HTR-8/SVneo (cell line): ENCODE measurements around the gene LHPP.

Source experiments
- DNase-seq: peaks from one replicate; pipeline ENCODE4 v3.0.0; 2011; ENCODE audit warnings: low spot score, mixed read lengths; ENCODE audit not compliant: insufficient read length
- FAIRE-seq: peaks from 2 replicates; lab custom pipeline; 2011; peaks lifted over from hg19 to GRCh38; lab: Jason Lieb, UNC

The LHPP gene

GRCh38 chr10:124647421-124648130 is 186.0 kb downstream of the LHPP start:
- no peak for FAIRE-seq
- peak; percentile 24 for DNase-seq

DNA sequence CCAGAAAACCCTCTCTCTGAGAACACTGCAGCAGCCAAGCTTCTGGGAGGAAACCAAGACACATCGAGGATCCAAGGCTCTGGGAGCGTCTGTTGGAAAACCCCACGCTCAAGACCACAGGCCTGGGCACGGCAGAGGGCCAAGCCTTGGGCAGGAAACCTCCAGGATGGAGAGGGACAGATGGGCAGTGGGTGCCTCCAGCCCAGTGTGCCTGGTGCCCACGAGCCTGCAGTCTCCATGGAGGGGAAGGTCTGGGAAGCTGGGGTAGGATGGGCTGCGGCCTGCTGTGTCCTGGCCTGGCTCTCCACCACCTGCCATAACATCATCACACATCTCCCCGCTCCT is 186.5 kb downstream of the LHPP start:
- DNase-seq = no peak
- no peak for FAIRE-seq

DNA sequence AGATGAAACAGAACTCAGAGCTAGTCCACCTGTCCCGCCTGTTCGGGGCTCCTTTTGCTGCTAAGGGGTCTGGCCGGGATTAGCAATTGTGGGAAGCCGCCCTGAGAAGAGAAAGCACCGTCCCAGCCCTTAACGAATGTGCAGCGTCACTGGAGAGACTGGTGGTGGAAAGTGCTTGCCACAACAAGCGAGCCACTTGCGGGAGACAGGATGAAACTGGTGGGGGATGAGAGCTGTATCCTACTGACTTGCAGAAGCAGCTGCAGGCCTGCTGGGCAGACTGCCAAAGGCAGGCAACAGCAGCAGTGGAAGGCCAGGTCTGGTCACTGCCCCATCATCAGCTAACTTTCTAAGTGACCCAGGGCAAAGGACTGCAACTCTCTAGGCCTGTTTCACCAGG is 187.1 kb downstream of the LHPP start:
- no peak for FAIRE-seq
- DNase-seq = no peak

DNA sequence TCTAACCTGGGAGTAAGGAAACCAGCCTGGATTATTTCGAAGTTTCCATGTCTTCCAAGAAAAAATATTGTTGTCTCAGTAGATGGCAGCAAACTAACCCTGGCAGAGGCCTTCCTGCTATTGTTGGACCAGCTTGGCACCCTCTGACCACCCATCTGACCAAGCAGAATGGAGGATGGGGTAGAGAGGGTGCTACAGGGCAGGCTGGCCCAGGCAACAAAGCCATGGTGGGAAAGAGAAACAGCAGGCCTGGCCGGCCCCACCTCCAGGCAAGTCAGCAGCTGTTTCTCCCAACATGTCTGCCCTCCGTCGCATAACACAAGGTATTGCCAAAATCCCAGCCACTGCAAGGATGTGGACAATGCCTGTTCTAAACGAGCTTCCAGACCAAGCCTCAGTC is 187.6 kb downstream of the LHPP start:
- DNase-seq (no peak), FAIRE-seq (no peak)

GRCh38 chr10:124650263-124650662 is 188.6 kb downstream of the LHPP start:
- DNase-seq = no peak
- FAIRE-seq = no peak

DNA sequence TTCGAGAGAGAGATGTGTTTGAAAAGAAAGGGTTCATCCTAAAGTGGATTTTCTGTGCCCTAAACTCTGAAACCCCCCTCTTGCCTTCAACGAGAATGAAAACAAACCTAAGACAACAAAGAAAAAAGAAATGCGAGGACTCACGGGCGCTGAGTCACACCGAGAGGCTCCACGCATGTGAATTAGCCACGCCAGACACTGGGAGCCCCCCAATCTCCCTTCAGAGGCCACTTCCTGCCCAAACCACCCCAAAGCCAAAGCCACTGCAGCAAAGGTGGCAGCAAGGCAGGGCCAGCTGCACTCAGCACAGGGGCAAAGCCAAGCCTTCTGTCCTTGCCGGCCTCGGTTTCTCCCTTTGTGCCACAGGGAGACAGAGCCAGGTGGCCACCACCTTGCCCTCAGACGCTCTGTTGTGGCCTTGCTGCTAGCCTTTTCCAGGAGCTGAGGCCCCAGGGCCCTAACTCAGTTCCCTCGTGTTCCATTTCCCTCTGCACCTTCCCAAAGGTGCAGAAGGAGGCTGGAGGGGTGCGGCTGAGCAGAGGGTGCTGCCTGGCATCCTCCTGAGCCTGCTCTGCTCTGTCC is 189.3 kb downstream of the LHPP start:
- no peak for DNase-seq
- no peak for FAIRE-seq

DNA sequence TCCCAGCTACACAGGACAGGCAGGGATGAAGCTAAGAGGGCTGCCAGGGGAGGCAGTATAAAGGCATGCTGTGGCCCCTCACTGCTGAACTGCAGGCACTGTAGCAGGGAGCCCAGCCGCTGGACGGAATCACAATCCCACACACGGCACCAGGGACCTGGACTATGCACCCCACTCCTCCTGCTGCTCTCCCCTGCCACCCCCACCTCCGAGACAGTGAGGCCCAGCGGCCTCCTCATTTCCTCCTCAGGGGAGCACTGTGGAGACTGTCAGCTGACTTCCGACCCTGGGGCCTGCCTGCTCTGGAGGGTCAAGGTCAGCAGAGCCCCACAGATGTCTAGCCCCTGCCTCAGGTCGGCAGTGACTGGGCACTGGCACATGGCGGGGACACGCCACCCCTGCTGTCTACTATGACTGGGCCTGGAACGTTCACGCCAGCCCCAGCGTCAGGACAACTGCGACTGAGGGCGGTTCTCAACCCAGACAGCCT is 189.8 kb downstream of the LHPP start:
- DNase-seq = no peak
- no peak for FAIRE-seq

GRCh38 chr10:124652200-124652599 is 190.6 kb downstream of the LHPP start:
- FAIRE-seq = no peak
- DNase-seq = no peak

DNA sequence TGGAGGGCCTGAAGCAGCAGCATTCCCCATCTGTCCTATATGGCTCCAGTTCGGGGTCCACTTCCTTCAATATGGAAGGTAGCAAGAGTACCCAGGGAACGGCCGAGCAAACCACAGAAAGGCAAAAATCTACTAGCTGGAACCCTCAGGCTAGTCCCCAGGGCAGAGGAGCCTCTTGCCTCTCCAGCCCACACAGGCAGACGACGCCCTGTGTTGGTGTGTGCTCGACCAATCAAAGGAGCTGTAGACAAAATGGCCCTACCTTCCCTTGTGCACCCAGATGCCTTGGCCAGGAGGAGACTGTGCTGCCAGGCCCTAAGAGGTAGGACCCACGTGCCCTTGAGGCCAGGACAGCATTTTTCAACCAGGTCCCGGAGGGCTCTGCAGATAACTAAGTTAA is 191.1 kb downstream of the LHPP start:
- FAIRE-seq = no peak

DNA sequence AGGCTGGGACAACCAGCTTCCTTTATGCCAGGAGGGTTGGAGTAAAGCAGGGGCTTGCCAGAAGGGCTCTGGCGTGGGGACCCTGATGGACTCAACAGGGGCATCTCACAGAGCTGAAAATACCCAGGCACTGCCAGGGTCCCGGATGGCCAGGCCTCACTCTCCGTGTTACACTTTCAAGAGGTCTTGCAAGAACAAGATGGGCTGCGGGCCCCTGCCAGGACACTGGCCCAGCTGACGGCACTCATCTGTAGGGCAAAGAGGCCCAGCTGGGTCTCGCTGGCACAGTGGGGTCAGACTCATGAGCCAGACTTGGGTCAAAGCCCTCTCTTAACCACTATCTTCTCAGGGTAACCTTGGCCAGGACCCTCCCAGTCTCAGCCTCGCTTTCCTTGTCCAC is 191.7 kb downstream of the LHPP start:
- FAIRE-seq (no peak), DNase-seq (no peak)

More for the DNA sequence above, 191.1 kb downstream of the LHPP start:
- no peak for DNase-seq

GRCh38 chr10:124653811-124654651 is 192.4 kb downstream of the LHPP start:
- FAIRE-seq (no peak), DNase-seq (no peak)

DNA sequence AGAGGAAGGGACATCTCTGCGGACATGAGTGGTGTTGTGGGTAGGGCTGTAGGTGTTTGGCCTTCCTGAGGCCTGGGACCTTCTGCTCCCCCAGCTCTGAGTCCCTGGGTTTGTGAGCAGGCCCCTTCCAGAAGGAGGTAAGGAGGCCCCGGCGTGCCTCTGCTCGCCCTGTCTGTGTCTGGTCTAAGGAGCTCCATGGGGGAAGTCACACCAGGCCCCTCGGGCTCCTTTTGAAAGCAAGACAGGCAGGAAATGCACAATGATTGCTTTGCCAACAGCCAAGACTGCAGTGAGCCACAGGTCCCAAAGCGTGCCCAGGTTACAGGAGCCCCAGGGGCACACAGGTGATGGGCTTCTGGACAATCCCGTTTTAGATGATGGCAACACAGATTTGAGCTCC is 193.1 kb downstream of the LHPP start:
- no peak for DNase-seq
- no peak for FAIRE-seq

DNA sequence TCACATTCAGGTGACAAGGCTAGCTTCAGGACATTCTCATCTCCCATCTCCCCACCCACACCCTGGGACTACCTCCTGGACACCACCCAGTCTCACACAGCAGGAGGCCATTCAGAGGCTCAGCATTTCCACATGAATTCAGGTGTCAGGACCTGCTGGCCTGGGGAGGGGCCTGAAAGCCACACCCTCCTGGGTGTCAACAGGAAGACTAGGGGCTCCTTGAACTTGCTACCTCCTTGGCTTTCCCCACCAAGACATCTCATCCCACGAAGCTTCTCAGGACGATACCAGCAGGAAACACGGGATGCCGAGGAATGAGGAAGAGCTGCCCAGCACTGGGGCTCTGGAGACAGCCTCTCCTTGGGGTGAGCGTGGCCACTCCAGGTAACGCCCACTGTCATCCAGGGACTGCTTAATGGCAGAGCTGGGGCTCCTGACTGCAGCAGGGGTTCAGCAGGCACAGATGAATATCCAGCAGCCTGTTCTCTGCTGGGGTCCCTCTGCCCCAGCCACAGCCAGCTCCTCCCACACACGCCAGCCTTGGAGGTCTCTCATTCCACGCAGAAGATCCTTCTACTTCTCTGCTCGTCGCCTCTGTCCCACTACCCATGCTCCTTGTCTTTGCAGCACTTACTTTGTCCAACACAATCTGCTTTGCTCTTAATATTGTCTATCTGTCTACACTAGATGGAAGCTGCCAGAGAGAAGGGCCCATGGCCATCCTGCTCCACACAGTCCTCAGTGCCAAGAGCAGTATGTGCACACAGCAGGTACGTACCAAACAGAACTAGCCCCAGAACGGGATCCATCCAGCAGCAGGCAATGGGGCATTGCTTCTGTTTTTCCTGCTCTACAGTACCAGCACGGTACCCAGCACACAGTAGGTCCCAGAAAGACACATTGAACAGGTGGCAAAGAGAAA is 193.8 kb downstream of the LHPP start:
- no peak for FAIRE-seq

GRCh38 chr10:124656113-124656490 is 194.5 kb downstream of the LHPP start:
- no peak for FAIRE-seq

More for the DNA sequence above, 193.8 kb downstream of the LHPP start:
- no peak for DNase-seq

GRCh38 chr10:124656541-124656940 is 194.9 kb downstream of the LHPP start:
- DNase-seq = no peak

More at GRCh38 chr10:124656113-124656490, 194.5 kb downstream of the LHPP start:
- no peak for DNase-seq

DNA sequence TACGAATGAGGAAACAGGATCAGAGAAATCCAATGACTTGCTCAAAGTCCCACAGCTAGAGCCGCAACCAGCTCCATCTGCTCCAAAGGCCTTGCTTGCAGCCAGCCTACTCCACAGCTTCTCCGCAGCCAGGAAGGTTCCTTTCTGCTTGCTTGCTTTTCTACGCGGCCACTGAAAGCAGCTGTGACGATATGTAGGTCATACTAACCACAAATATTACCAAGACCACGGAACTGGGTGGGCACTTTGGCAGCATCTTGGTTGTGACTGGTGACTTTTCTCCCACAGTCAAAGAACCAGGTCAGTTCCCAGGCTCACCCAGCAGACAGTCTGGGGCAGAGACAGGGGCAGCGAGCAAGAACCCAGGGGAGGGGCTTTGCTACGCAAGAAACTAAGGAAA is 196.2 kb downstream of the LHPP start:
- DNase-seq (no peak), FAIRE-seq (no peak)

More at GRCh38 chr10:124656541-124656940, 194.9 kb downstream of the LHPP start:
- FAIRE-seq = no peak

GRCh38 chr10:124658591-124659242 is 197.1 kb downstream of the LHPP start:
- no peak for DNase-seq
- no peak for FAIRE-seq

DNA sequence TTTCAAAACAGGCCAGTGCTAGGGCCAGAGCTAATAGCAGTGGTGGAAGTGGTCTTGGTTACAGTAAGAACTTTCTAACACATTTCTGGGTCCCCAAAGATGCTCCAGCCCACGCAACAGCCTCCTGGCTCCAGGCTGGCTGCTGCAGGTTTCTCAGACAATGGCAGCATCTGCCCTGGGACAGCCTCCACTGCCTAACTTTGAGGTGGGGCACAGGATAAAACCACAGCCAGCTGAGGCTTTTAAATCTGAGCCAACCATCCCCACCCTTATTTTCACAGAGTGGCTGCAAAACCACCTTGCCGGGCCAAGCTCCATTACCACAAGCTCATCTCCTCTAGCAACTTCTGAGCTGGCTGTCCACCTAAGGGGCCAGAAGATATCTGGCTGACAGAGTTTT is 197.8 kb downstream of the LHPP start:
- no peak for FAIRE-seq
- no peak for DNase-seq

DNA sequence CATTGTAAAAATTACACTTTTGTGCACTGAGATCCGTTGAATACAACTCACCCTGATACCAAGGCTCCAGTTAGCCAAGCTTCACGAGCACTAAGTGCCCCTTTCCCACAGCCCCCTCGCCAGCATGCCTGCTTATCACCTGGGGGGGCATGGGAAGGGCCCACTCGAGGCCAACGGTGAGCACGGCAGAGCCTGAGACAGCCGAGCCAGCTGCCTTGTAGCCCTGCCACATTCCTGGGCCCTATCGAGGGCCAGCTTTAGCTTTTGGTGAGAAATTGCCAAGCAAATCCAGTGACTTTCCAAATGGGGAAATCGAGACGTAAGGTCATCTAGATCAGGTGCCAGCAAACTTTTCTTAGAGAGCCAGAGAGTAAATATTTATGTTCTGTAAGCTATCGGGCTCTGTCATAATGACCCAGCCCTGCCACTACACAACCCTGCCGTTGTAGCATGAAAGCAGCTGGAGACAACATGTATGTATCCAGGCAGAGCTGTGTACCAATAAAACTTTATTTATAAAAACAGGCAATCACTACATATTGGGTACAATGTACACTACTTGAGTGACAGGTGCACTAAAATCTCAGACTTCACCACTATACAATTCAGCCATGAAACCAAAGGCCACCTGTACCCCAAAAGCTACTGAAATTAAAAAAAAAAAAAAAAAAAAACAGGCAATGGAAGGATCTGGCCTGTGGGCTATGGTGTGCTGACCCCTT is 198.9 kb downstream of the LHPP start:
- FAIRE-seq (no peak), DNase-seq (no peak)
